HEK293T (cell line): ENCODE results near the gene TFIP11.

ENCODE experiments used
- CTCF ChIA-PET: fragments of 350-600 bp; formaldehyde crosslinking; extraction: SDS; loops from one replicate; lab custom pipeline; 2021; ENCODE audit warnings: antibody characterized with exemption, inconsistent platforms; lab: Yijun Ruan, JAX
- POLR2A ChIA-PET: fragments of 350-600 bp; formaldehyde crosslinking; extraction: SDS; loops from one replicate; lab custom pipeline; 2020; ENCODE audit warnings: antibody characterized with exemption, inconsistent platforms; lab: Yijun Ruan, JAX
- DNase-seq: peaks from one replicate; pipeline ENCODE4 v3.0.0; 2012; ENCODE audit warnings: mixed read lengths; ENCODE audit errors: extremely low spot score
- ARNT ChIP-seq: fragments of 450-650 bp; IDR thresholded peaks from 2 replicates; pipeline ENCODE4 v1.6.1; 2017; ENCODE audit warnings: mild to moderate bottlenecking
- BHLHE40 ChIP-seq: fragments of 450-650 bp; IDR thresholded peaks from 2 replicates; pipeline ENCODE4 v1.6.1; 2016; ENCODE audit warnings: mild to moderate bottlenecking, moderate library complexity, borderline replicate concordance
- CTBP1 ChIP-seq: fragments of 450-650 bp; IDR thresholded peaks from 2 replicates; pipeline ENCODE4 v1.6.1; 2016; ENCODE audit warnings: borderline replicate concordance
- ELF4 ChIP-seq: fragments of 450-650 bp; IDR thresholded peaks from 2 replicates; pipeline ENCODE4 v1.6.1; 2017; ENCODE audit warnings: antibody characterized with exemption
- FOXA1 ChIP-seq: fragments of 450-650 bp; IDR thresholded peaks from 2 replicates; pipeline ENCODE4 v1.6.1; 2016; ENCODE audit warnings: mild to moderate bottlenecking
- FOXK2 ChIP-seq: fragments of 450-650 bp; IDR thresholded peaks from 2 replicates; pipeline ENCODE4 v1.6.1; 2016; ENCODE audit warnings: mild to moderate bottlenecking
- FOXM1 ChIP-seq: fragments of 450-650 bp; IDR thresholded peaks from 2 replicates; pipeline ENCODE4 v1.6.1; 2017; ENCODE audit warnings: mild to moderate bottlenecking, borderline replicate concordance
- HDGF ChIP-seq: fragments of 450-650 bp; IDR thresholded peaks from 2 replicates; pipeline ENCODE4 v1.6.1; 2017; ENCODE audit warnings: antibody characterized with exemption, borderline replicate concordance
- L3MBTL2 ChIP-seq: fragments of 450-650 bp; conservative IDR thresholded peaks from 2 replicates; pipeline ENCODE4 v1.6.1; 2016; ENCODE audit warnings: mild to moderate bottlenecking
- LEF1 ChIP-seq: fragments of 450-650 bp; IDR thresholded peaks from 2 replicates; pipeline ENCODE4 v1.6.1; 2017; ENCODE audit warnings: mild to moderate bottlenecking, borderline replicate concordance
- NFRKB ChIP-seq: fragments of 450-650 bp; IDR thresholded peaks from 2 replicates; pipeline ENCODE4 v1.6.1; 2016; ENCODE audit warnings: mild to moderate bottlenecking, moderate library complexity
- SP1 ChIP-seq: fragments of 450-650 bp; IDR thresholded peaks from 2 replicates; pipeline ENCODE4 v1.6.1; 2017
- SUZ12 ChIP-seq: fragments of 450-650 bp; IDR thresholded peaks from 2 replicates; pipeline ENCODE4 v1.6.1; 2016; ENCODE audit warnings: mild to moderate bottlenecking
- TARDBP ChIP-seq: fragments of 450-650 bp; IDR thresholded peaks from 2 replicates; pipeline ENCODE4 v1.6.1; 2016
- ZNF384 ChIP-seq: fragments of 450-650 bp; IDR thresholded peaks from 2 replicates; pipeline ENCODE4 v1.6.1; 2016
- TF ChIP-seq, protein P1 (sequence below): fragments of 450-650 bp; IDR thresholded peaks from 2 replicates; pipeline ENCODE4 v1.6.1; 2016

The TFIP11 gene

DNA sequence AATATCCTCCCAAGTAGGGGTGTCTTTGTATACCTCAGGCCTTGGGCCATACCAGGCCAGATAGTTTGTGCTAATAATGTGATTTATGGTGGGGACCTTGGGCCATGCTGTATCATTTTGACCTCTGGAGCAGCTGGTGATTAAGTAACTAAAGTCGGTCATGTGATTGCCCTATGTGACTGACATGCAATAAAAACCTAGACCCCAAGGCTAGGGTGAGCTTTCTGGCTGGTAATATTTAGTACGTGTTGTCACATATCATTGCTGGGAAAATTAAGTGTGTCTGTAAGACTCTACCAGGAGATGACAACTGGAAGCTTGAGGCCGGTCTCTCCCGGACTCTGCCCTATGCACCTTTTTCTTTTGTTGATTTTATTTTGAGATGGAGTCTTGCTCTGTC lies 12.6 kb upstream of the TFIP11 start:
- no peak for DNase-seq
- TF ChIP-seq, protein P1, sequence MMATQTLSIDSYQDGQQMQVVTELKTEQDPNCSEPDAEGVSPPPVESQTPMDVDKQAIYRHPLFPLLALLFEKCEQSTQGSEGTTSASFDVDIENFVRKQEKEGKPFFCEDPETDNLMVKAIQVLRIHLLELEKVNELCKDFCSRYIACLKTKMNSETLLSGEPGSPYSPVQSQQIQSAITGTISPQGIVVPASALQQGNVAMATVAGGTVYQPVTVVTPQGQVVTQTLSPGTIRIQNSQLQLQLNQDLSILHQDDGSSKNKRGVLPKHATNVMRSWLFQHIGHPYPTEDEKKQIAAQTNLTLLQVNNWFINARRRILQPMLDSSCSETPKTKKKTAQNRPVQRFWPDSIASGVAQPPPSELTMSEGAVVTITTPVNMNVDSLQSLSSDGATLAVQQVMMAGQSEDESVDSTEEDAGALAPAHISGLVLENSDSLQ = peak; percentile 57; the same call in 1 of the 2 replicates
- TF ChIP-seq SUZ12 = no peak
- no peak for TF ChIP-seq TARDBP
- ChIA-PET POLR2A (no interaction called here), CTCF (no interaction called here)

DNA sequence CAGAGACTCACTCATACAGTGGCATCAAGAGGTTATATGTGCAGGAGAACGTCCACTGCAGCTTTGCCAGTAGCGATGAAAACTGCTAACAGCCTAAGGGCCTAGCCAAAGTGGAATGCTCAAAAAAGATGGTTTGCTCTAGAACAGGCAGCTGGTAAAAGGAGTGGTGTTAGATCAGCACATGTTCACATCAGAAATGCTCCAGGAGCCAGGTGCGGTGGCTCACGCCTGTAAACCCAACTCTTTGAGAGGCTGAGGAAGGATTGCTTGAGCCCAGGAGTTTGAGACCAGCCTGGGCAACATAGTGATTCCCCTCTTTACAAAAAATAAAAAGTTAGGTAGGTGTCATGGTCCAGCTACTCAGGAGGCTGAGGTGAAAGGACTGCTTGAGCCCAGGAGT lies 10.3 kb upstream of the TFIP11 start:
- no peak for TF ChIP-seq NFRKB
- TF ChIP-seq LEF1 = no peak
- TF ChIP-seq HDGF = no peak
- TF ChIP-seq L3MBTL2 = no peak
- no peak for TF ChIP-seq SP1
- no peak for TF ChIP-seq FOXK2
- TF ChIP-seq CTBP1 = no peak
- TF ChIP-seq, protein P1 = no peak
- no peak for TF ChIP-seq FOXM1
- DNase-seq = no peak
- CTCF ChIA-PET = interaction anchor here (0.6 kb wide), 1 partner anchor 158 kb away, joined by 6 read pairs; no protein-coding TSS in a partner anchor
- POLR2A ChIA-PET = interaction anchor here (0.7 to 1.3 kb wide), 2 partner anchors 8 to 10 kb away, joined by 3 to 4 read pairs; partner anchors contain the start of gene TFIP11

DNA sequence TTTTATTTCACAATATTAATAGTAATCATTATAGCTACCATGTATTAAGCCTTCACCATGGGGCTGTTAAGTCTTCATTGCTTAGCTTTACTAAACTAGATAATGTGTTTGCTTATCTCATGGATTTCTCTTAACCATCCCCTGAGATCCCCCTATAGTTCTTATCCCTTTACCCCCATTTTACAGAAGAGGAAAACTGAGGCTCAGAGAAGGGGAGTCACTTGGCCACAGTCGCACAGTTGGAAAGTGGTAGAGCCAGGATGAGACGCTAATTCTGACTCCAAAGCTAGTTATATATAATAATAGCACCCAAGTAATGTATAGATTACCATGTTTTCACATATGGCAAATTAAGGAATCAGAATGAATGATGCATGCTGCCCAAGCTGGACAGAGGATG lies 9.7 kb upstream of the TFIP11 start:
- no peak for DNase-seq
- CTCF ChIA-PET = no interaction called here
- POLR2A ChIA-PET = interaction anchor here (1.3 kb wide), 1 partner anchor 10 kb away, joined by 4 read pairs; the partner anchor contains the start of gene TFIP11
- no peak for TF ChIP-seq NFRKB
- TF ChIP-seq HDGF = no peak
- TF ChIP-seq ARNT = no peak
- no peak for TF ChIP-seq FOXA1
- TF ChIP-seq FOXM1 = no peak
- TF ChIP-seq TARDBP = no peak
- TF ChIP-seq, protein P1 = no peak
- TF ChIP-seq SUZ12 = no peak
- no peak for TF ChIP-seq L3MBTL2
- no peak for TF ChIP-seq FOXK2
- no peak for TF ChIP-seq LEF1
- no peak for TF ChIP-seq BHLHE40
- TF ChIP-seq ELF4 = no peak
- TF ChIP-seq SP1 = no peak

DNA sequence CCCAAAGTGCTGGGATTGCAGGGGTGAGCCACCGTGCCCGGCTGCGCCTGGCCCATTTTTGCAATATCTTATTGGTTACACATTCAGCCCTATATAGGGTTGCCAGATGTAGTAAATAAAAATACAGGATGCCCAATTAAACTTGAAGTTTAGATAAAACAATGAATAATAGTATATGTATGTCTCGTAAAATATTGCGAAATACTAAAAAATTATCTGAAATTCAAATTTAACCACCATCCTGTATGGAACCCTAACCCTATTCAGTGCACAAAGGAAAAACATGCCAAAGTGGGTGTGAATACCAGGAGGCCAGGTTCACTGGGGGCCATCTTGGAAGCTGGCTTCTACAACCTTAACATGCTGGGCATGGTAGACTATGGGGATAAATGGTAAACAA lies 5.2 kb upstream of the TFIP11 start:
- no peak for TF ChIP-seq BHLHE40
- no peak for TF ChIP-seq FOXK2
- TF ChIP-seq CTBP1 = no peak
- TF ChIP-seq FOXM1 = no peak
- no peak for TF ChIP-seq LEF1
- TF ChIP-seq SP1 = no peak
- TF ChIP-seq, protein P1 = no peak
- TF ChIP-seq SUZ12 = no peak
- no peak for TF ChIP-seq FOXA1
- no peak for TF ChIP-seq ARNT
- CTCF ChIA-PET = no interaction called here
- no peak for DNase-seq
- POLR2A ChIA-PET = interaction anchor here (2.1 kb wide), 1 partner anchor 33 kb away, joined by 8 read pairs; the partner anchor contains the start of genes HPS4 and SRRD

DNA sequence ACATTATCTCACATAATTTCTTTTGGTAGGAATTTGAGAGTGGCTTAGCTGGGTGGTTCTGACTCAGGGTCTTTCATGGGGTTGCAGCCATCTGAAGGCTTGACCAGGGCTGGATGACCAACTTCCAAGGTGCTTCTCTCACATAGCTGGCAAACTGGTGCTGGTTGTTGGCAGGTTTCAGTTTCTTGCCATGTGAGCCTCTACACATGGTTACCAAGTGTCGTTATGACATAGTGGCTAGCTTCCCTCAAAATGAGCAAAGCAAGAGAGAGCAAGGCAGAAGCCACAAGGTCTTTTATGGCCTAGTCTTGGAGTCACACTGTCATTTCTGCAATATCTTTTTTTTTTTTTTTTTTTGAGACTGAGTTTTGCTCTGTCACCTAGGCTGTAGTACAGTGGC lies 4.2 kb upstream of the TFIP11 start:
- TF ChIP-seq, protein P1 = no peak
- TF ChIP-seq L3MBTL2 (no peak), TARDBP (no peak), FOXA1 (no peak), LEF1 (no peak), ARNT (no peak), NFRKB (no peak), ZNF384 (no peak), SP1 (no peak), ELF4 (no peak), BHLHE40 (no peak), FOXM1 (no peak)
- POLR2A ChIA-PET = interaction anchor here (2.1 kb wide), 1 partner anchor 33 kb away, joined by 8 read pairs; the partner anchor contains the start of genes HPS4 and SRRD
- CTCF ChIA-PET = no interaction called here
- DNase-seq = no peak
